GM18870 (cell line): ENCODE results near the gene CFAP251.
"Not testable (repeated sequence)": the region's sequence is repeated elsewhere in the genome, so short reads cannot be mapped to it uniquely, and the experiment has no call there.

Experiments used
- ATAC-seq: cut with Tn5 transposase; IDR thresholded peaks from one replicate; pipeline ENCODE4 v1.9.1; 2021; ENCODE audit warnings: moderate library complexity; ENCODE audit not compliant: unreplicated experiment

The CFAP251 gene

DNA sequence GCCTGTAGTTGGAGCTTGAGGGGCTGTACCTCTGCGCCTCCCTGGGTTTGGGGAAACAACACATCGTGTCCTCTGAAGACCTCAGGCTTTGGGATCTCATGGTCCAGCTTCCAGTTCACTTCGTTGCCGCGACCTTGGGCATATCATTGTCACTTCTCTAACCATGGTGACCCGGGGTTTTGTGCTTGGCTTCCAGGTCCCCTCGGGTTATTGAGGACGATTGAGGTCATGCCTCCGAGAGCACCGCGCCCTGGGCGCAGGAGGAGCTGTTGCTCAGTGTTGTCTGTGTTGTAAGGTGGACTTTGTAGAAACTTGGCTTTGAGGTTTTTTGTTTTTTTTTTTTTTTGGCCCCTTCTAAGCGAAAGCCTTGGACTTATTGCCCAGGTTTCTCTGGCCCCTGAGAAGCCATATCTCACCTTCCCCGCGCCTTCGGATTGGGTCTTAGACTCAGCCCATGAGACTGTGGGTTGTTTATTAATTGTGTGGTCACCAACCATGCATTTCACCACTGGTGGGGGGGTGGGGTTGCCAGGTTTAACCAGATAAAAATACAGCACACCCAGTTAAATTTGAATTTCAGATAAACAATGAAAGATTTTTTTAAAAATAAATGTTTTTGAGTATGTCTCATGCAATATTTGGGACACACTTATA, 105.9 kb downstream of the CFAP251 start:
- ATAC-seq: no peak

DNA sequence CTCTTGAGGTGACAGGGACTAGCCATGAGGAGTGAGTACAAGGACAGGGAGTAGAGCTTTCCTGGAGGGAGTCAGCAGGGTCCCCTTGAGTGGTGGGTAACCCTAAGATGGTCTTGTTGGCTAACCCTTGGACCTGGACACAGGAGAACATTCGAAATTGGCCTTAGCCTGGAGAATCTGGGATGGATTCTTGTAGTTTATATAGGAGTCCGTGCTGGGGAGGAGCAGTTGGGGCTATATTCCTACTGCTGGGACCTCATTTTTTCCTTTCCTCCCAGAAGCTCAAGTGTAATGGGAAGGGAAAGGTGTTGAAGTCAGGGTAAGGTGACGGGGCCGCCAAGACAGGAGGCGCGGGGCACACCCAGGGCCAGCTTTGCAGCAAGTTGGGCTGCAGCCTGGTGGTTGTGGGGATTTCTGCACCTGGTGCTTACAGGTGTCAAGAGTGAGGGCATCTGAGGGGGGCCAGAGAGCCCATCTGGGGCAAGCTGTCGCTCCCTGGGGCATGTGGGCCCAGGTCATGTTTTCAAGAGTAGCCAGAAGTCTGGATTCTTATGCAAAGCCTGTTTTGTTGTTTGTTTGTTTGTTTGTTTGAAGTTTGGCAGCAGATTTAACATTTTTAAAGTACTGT, 108.4 kb downstream of the CFAP251 start:
- no peak for ATAC-seq

DNA sequence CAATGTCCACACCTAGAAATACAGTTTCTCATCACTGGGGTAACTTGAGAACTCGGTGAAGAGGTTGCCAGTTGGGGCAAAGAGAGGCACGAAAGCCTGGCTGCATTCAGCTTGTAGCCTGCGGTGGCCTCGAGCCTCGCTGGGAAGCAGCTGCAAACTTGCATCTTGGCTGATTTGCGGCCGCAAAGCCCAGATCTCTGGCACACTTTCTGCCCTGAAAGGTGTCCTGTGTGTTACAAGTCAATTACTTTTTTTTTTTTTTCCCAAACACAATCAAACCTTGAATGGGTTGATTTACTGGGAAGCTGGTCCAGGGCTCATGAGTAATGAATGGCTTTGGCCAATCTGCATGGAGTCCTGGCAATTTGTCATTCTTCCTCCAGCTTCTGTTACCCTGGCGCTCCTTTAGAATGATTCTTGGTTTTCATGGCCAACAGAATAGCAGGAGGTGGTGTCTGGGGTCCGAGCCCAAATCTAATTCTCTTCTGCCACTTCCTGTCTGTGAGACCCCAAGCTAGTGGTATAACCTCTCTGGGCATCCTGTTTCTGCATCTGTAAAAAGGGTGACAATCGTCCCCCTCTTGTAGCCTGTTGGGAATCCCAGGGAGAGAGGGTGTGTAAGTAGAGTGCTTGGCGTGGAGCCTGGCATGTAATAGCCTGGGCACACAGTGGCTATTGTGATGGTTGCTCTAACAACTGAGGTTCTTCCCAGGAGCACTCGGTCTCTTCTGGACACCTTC, 109.9 kb downstream of the CFAP251 start:
- no peak for ATAC-seq

DNA sequence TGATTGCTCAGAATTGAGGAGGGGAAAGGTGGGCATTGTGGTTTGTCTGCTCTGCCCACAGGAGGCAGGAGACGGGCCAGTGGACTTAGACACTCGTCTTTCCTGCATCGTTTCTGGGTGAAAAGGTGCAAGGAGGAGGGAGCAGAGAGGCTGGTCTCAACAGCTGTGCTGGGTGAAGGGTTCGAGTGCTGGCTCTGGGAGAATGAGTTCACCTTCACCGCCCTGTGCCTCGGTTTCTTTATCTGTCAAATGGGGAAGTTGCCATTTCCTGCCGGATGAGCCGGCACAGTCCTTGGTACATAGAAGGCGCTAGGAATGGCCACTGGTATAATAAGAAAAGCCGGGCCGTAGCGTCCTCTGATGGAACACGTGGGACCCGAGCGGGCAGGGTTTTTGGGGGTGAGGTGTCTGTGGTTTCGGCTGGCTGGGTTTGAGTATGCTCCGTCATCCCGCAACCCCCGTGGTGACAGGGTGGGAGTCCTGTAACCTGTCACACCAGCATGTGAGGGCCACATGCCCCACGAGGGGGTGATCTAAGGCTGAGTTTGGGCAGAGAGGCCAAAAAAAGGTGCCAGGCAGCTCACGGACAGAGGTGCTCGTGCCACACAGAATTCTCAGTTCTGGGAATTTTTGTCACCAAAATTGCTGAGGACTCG, 110.6 kb downstream of the CFAP251 start:
- no peak for ATAC-seq

DNA sequence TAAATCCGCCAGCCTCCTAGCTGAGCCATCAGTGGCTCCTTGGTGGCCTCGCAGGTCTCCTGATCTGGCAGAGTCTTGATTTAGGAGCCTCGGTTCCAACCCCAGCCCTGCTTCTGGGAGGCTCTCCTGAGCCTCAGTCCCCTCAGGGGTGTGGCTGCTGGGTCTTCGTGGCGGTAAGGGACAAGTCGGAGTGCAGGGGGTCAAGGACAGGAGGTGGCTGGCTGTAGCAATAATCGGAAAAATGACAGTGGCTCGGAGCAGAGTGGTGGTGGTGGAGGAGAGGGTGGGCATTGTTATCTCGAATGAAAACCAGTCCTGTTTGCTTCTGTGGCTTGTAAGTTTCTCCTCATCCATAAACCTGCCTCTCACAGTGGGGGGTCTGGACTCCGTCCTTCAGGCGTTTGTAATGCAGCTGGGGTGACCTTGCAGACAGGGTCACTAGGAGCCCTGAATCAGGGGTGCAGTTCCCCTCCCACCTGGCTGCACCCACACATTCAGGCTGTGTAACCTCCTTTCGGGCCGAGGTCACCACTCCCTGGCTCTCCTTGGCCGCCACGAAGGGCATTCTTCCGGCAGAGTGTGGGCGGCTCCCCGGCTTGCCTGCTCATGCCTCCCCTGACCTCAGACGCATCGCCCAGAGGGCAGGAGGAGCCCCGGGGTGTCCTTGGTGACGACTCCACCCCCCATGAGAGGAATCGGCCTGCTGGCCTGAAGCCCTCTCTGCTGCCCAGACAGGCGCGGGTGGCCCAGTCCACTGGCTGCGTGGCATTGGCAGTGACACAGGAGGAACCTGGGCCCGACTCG, 111.4 kb downstream of the CFAP251 start:
- ATAC-seq: no peak

DNA sequence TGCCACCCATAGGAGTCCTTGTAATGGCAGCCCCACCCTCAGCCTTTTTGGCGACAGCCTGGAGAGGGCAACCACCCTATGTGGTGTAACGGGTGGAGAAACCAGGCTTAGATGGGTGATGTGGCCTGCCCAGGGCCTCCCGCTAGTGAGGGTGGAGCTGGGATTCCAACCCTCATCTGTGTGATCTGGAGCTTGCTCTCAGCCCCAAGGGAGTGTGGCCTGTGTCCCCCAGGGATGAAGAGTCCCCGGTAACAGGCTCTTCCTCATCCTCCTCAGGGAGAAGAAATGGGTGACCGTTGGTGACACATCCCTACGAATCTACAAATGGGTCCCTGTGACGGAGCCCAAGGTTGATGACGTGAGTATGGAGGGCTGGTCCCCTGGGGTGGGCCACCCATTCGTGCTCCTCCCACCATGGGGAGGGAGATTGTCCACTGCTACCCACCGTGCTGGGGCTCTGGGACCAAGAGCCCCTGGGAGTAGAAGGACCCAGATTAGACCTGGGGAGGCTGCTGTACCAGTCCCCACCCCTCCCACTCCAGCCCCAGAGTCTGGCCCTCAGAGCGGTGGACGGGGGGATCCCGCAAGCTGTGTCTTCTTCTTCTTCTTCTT, 112.1 kb downstream of the CFAP251 start:
- ATAC-seq: no peak

DNA sequence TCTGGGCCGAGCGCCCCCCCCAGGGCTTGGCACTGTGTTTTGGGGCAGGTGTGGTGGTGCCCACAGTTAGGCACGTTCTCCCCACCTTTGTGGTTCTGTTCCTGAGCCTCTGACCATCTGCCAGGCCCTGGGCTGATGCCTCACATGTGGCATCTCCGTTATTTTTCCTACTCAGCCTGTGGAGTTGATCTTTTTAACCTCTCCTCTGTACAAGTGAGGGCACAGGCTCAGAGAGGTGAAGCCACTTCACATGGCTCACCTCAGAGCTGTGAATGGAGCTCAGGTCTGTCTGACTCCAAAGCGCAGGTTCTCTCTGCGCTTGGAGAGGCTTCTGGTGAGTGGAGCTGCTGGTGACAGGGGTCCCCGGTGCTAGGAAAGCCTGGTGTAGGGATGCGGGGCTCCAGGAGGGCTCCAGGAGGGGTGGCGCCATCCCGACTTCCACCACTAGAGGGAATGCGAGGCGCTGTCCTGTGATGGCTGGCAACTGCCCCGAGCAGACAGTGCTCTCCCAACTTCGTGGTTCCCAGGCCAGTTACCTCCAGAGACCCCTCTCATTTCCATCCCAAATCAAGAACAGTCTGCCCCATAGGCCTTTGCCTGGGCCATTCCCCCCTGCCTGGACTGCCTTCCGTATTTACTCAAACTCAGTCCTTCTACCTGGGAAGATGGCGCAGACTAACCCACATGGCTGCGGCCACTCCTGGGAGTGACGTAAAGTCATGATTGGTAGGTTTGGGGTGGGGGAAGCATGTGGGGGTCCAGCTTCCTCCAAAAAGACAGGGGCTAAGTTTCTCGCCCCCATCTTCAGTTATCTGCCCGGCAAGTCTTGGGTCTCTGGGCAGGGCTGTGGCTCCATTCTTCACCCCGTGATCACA, 113.2 kb downstream of the CFAP251 start:
- ATAC-seq: no peak

DNA sequence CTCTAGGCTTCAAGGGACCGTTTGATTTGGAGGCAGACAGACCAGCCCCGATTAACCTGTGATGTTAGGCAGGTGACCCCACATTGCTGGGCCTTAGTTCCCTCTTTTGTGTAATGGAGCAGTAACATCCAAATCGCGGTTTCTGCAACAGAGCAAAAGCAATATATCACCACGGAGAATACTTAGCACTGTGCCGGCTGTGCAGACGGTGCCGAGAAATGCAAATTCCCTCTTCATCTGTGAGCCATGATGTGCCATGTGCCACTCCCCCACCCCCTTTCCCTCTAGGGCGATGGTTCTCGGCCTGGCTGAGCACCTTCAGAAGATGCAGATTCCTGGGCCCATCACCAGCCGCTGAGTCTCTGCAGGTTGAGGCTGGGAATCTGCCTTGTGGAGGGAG, 114.2 kb downstream of the CFAP251 start:
- ATAC-seq: no peak

DNA sequence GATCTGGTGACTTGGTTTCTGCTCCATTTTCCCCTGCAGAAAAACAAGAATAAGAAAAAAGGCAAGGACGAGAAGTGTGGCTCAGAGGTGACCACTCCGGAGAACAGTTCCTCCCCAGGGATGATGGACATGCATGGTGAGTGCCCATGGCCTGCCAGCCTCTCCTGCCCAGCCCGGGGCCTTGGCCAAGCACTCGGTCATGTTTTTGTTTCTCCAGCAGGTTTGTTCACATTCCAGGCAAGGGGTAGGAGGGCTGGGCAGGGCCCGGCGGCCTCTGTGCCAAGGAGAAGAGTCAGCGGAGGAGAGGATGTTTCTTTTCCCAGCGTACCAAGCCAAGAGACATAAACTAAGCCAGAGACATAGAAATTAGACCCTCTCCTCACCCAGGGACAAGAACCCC, 116.9 kb downstream of the CFAP251 start:
- ATAC-seq: no peak

DNA sequence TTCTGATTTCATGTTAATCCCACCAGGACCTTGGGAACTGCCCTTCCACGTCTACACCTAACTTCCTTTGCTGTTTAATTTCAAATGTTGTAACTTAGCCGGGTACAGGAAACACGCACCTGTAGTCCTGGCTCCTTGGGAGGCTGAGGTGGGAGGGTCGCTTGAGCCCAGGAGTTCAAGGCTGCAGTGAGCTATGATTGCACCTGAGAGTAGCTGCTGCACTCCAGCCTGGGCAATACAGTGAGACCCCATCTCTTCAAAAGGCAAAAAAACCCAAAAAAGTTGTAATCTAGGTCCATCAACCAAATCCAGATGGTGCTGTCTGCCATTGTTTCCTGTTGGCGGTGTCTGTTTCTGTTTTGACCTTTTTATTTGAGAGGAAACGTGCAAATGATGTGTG, 117.8 kb downstream of the CFAP251 start:
- ATAC-seq: no peak

DNA sequence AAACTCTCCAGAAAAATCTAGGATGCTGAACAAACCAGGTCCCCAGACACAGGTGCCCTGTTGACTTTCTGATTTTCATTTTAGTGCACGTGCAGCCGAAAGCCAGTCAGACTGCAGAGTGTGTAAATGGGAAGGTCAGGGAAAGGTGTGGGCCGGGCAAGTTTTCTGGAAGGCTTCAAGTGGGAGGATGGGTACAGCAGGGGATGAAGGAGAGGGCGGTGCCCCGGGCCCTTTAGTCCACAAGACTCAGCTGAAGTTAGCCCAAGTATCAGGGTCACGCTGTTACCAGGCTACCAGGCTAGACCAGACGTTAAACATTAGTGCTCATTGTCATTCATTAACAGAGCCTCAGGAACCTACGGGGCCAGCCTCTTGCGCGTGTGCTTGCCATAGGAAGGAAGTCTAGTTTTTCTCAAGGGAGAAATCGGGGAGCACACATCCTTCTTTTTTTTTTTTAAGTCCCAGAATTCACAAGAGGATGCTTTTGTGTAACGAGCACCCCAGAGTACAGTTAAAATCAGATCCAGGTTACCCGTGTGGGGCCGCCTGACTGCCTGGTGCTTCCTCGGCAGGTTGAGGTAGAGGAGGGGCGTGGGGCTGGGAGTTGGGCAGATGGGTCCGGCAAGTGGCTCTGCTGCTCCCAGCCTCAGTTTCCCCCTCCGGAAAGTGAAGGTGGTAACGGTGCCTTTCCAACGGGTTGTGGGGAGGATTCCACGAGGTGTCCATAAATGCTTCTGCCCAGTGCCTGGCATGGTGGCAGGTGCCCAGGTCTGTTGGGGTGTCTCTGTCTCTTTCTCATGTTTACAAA, 122.4 kb downstream of the CFAP251 start:
- no peak for ATAC-seq

DNA sequence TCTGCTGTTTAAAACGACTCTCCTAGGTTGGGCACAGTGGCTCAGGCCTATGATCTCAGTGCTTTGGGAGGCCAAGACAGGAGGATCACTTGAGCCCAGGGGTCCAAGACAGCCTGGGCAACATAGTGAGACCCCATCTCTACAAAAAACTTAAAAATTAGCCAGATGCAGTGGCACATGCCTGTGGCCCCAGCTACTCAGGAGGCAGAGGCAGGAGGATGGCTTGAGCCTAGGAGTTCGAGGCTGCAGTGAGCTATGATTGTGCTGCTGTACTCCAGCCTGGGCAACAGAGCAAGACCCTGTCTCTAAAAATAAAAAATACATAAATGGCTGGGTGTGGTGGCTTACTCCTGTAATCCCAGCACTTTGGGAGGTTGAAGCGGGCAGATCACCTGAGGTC, 123.1 kb downstream of the CFAP251 start:
- not testable (repeated sequence) for ATAC-seq

DNA sequence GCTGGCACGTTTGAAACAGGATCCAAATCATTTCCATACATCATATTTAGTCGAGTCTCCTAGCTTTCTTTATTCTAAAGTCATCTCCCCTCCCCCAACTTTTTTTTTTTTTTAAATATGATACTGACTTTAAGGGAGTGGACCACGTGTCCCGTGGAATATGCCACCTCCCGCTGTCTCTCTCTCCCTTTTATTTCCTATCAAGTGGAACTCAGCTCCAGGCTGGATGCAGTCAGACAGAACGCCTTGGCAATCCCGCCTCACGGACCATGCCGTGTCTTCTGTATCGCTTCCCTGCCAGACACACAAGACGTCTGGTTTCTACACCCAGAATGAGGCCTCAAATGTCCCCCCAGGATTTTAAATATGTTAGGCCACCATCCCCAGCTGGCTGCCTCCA, 124.5 kb downstream of the CFAP251 start:
- no peak for ATAC-seq

DNA sequence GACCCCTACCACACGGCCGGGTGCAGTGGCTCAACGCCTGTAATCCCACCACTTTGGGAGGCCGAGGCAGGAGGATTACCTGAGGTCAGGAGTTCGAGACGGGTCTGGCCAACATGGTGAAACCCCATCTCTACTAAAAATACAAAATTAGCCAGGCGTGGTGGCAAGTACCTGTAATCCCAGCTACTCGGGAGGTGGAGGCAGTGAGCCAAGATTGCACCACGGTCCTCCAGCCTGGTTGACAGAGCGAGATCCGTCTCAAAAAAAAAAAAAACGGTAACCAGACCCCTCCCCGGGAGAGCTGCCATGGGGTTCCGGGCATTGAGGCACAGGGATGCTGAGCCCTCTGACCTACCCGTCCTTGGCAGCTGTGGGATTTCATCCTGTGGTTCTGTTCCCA, 125.1 kb downstream of the CFAP251 start:
- no peak for ATAC-seq

DNA sequence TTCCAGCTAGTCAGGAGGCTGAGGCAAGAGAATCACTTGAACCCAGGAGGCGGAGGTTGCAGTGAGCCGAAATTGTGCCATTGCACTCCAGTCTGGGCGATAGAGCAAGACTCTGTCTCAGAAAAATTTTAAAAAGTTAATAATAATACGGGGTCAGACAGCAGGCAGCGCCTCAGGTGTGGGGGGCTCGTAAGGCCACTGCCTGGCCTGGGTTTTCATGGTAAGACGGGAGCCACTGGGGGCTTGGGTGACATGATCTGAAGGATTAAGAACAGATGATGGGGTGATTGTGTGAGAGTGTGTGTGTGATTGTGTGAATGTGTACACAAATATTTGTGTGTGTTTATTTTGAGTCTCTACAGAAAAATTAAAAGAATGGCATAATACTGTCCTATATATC, 126.9 kb downstream of the CFAP251 start:
- ATAC-seq: no peak

DNA sequence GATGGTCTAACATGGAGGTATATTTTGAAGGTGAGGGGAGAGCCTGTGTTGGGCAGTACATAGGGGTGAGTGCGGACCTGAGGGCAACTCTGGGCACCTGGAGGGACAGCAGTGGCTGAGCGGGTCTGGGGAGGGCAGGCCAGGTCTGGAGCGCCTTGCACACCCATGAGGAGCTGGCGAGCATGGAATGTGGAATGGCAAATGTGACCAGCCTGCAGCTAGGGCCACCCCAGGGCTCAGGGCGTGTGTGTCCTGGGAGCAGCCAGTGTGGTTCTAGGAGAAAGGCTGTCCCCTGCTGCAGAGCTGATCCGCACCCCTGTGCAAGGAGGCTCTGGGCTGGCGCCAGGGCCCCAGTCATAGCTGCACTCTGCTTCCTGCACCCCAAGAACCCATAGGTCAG, 127.8 kb downstream of the CFAP251 start:
- no peak for ATAC-seq

DNA sequence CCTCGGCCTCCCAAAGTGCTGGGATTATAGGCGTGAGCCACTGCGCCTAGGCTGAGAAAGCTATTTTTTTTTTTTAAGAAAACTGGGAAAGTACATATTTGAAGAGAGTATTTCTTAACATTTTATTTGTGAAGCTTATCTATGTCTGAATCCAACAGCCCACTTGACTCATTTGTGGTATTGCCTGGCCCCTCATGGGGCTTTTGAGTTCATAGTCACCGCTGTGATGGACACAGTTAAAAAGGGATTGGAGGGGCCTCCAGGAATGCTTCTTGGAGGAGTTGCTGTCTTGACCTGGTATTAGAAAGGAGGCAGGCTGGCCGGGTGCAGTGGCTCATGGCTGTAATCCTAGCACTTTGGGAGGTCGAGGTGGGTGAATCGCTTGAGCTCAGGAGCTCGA, 129.8 kb downstream of the CFAP251 start:
- ATAC-seq: no peak

DNA sequence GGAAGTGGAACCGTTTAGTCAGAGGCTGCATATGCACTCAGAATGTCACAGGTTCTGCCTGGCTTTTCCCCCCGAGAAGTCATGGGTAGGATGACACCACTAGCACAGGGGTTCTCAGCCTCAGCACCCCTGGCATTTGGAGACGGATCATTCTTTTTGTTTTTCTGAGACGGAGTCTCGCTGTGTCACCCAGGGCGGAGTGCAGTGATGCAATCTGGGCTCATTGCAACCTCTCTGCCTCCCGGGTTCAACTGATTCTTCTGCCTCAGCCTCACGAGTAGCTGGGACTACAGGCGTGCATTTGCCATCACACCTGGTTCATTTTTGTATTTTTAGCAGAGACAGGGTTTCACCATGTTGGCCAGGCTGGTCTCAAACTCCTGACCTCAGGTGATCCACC, 131.4 kb downstream of the CFAP251 start:
- ATAC-seq: no peak

DNA sequence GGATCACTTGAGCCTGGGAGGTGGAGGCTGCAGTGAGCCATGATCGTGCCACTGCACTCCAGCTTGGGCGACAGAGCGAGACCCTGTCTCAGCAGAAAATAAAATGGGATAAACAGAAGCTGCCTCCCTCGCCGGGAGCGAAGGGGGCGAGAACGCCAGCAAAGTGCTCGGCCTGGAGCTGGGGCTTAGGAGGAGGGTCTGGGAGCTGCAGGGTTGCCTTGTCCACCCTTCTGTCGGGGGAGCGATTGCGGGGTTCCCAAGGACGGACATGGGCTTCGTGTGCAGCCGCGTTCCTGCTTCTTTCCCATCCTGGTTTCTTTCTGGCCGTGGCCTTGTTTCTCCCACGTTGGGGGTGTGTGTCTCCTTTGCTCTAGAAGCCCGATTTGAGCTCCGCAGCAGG, 132.3 kb downstream of the CFAP251 start:
- ATAC-seq: no peak
